Stimulated activated CD4-positive, alpha-beta T cell treated with anti-CD3 and anti-CD28 coated beads, Interleukin-1b, Interleukin-23, amount 100 ng/mL, for 1 hour (primary cell): Measurements from ENCODE around the gene STOX1.
"Not testable (repeated sequence)": the region's sequence is repeated elsewhere in the genome, so short reads cannot be mapped to it uniquely, and the experiment has no call there.

Source experiments
- DNase-seq, 2 donors: peaks; one replicate each; pipeline ENCODE4 v3.0.0-alpha.2; 2020; ENCODE audit warnings: low read depth in 2 of 2

STOX1 gene

DNA sequence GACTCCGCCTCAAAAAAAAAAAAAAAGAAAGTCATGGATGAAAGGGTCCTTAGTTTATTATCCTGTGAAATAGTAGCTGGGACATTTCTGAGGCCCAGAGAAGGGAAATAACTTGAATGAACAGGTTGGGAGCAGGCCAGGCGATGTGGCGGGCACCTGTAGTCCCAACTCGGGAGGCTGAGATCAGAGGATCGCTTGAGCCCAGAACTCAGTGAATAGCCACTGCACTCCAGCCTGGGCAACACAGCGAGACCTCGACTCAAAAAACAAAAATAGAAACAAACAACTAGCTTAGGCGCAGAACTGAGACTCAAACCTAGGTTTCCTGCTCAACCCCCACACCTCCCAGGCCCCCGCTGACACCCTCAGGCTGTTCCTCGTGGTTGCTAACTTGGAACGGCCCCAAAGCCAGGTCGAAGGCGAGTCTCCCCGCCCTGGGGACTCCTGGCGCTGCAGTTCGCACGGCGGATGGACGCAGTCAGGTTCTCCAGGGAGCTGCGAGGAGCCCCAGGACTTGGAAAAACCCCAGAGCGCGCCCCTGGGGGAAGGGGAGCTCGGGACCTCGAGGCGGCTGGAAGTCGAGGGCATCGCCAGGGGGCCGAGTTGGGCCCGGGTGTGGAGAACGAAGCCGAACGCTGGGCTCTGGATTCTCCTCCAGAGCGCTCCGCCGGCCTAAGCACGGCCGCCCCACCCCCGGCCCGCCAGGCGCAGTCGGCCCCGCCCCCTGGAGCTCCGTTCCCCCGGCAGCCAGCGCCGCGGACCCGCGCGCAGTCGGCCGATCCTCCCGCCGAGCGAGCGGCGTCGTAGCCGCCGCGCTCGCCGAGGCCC, at the start of gene STOX1:
Gene STOX1, plus strand, starts transcription at position 768 of the 828 bp plus-strand sequence. CDS start 93 bp downstream, outside the sequence.
- DNase-seq, result peak in 1 of 2 donors; percentile 54

DNA sequence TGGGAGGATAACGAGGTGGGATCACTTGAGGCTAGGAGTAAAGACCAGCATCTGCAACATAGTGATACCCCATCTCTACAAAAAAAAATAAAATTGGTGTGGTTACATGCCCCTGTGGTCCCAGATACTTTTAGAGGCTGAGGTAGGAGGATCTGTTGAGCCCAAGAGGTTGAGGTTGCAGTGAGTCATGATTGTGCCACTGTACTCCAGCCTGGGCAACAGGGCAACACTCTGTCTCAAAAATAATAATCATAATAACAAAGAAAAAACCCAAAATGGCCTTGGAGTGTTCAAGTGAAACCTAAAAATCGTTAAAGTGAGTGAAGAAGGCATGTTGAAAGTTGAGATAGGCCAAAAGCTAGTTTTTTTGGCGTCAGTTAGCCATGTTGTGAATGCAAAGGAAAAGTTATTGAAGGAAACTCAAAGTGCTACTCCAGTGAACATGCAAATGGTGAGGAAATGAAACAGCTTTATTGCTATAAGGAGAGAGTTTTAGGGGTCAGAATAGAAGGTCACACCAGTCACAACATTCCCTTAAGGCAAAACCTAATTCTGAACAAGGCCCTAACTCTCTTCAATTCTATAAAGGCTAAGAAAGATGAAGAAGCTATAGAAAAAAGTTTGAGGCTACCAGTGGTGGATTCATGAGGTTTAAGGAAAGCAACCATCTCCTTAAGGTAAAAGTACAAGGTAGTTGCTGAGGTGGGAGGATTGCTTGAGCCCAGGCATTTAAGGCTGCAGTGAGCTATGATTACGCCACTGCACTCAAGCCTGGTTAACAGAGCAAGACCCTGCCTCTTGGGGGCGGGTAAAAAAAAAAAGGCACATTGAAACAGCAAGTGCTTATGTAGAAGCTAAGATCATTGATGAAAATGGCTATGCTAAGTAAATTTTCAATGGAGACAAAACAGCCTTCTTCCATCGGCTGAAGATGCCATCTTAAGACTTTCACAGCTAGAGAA, 45.4 kb upstream of the STOX1 start:
- DNase-seq, result no peak

- no peak for DNase-seq
These were observed 42.9 kb upstream of the STOX1 start for GRCh38 chr10:68784476-68784875.

GRCh38 chr10:68787813-68788212, 39.5 kb upstream of the STOX1 start:
- DNase-seq, result no peak

DNA sequence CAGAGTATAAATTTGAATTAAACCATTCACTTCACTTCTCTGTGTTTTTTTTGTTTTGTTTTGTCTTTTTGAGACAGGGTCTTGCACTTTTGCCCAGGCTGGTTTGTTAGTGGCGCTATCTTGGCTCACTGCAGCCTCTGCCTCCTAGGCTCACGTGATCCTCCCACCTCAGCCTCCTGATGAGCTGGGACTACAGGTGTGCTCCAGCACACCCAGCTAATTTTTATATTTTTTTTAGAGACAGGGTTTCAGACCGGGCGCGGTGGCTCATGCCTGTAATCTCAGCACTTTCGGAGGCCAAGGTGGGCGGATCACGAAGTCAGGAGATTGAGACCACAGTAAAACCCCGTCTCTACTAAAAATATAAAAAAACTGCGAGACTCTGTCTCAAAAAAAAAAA, 36.9 kb upstream of the STOX1 start:
- no peak for DNase-seq

DNA sequence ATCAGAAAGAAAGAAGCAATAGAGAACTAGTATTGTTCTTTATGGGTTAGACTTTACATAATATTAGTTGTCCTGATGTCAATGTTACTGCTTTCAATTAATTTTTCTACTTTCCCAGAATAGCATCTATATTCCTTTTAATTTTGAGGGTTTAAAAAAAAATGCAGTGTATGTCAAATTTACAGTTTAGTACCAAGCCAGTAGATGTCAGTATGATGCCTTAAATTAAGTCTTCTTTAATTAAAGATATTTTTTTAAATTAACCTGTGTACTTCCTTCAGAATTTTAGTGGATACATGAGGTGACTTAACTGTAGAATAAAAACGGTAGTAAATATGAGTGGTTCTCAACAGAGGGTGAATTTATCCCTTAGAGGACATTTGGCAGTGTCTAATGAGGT, 35.2 kb upstream of the STOX1 start:
- DNase-seq, result no peak

GRCh38 chr10:68795886-68796532, 31.3 kb upstream of the STOX1 start:
- DNase-seq, result no peak

DNA sequence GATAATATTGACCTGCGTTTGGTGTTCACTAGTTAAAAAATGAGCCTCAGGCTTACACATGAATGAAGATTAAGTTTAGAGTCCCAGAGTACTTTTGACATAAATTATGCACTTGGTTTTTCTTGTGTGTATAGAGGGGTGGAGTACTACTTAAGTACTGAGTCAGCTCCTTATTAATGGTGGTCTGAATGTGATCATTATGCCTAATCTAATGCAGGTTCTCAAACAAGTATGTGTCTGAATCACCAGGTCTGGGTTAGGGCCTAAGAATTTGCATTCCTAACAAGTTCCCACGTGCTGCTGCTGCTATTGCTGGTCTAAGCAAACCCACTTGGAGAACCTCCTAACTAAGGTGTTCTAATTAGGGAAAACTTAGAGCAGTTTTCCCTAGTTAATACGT, 30.7 kb upstream of the STOX1 start:
- no peak for DNase-seq

DNA sequence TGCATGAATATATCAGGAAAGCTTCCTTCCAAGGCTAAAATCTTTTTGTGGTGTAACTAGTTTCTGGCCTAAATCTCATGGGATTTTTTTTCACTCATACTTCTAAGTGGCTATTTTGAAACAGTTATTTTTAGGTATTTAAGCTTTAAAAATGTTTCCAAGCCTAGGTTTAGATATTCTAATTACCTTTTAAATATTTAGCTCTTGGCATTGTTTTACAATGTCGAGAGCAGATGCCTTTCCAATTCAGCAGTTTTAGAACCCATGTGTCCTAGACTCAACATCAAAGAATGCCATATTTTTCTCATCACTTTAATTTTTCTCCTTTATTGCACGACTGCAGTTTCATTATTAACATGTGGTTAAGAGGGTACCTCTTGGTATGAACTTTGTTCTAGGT, 27.1 kb upstream of the STOX1 start:
- no peak for DNase-seq

- no peak for DNase-seq
These were observed 22.6 kb upstream of the STOX1 start for GRCh38 chr10:68804692-68805091.

GRCh38 chr10:68810830-68811229, 16.5 kb upstream of the STOX1 start:
- not testable (repeated sequence) for DNase-seq

DNA sequence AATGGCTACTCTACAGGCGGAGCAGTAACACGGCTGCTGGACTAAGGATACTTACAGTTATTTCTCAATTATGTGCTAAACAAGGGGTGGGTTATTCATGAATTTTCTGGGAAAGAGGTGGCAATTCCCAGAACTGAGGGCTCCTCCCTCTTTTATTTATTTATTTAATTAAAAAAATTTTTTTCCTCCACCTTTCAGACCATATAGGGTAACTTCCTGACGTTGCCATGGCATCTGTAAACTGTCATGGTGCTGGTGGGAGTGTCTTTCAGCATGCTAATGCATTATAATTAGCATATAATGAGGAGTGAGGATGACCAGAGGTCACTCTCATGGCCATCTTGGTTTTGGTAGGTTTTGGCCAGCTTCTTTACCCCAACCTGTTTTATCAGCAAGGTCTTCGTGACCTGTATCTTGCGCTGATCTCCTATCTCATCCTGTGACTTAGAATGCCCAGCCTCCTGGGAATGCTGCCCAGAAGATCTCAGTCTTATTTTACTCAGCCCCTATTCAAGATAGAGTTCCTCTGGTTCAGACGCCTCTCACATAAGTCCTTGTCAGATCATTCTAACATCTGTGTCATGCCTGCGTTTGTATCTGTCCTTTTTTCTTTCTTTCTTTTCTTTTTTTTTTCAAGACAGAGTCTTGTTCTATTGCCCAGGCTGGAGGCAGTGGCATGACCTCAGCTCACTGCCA, 15.9 kb upstream of the STOX1 start:
- DNase-seq, result no peak

GRCh38 chr10:68812420-68812819, 14.9 kb upstream of the STOX1 start:
- no peak for DNase-seq

DNA sequence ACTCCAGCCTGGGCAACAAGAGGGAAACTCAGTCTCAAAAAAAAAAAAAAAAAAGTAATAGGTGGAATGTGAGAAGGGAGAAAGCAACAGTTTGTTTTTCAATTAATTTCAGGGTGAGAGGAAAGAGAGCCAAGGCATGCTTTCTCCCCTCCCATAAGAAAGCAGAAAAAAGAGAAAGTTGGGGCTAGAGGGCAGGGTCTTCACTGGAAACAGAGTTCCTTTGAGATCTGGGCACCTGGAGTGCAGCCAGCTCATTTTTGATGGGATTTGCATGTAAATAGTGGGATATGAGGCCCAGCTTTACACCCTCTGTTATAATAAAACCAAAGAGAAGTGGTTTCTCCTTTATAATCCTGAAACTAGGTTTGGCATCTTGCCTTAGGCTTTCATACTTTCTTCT, 13.8 kb upstream of the STOX1 start:
- DNase-seq, result no peak

GRCh38 chr10:68816796-68817412, 10.4 kb upstream of the STOX1 start:
- no peak for DNase-seq

GRCh38 chr10:68820359-68820758, 7.0 kb upstream of the STOX1 start:
- DNase-seq, result not testable (repeated sequence)

- not testable (repeated sequence) for DNase-seq
These were observed 4.7 kb upstream of the STOX1 start for GRCh38 chr10:68822626-68823025.

DNA sequence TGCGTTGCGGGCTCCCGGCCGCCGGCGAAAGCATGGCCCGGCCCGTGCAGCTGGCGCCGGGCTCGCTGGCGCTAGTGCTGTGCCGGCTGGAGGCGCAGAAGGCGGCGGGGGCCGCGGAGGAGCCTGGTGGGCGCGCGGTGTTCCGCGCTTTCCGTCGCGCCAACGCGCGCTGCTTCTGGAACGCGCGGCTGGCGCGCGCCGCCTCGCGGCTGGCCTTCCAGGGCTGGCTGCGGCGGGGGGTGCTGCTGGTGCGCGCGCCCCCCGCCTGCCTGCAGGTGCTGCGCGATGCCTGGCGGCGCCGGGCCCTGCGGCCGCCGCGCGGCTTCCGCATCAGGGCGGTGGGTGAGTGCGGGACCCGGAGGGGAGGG, 245 bp downstream of the STOX1 start:
- not testable (repeated sequence) for DNase-seq

GRCh38 chr10:68828083-68828601, 811 bp downstream of the STOX1 start:
- not testable (repeated sequence) for DNase-seq

- no peak for DNase-seq
These were observed 1.5 kb downstream of the STOX1 start for GRCh38 chr10:68828833-68829232.

DNA sequence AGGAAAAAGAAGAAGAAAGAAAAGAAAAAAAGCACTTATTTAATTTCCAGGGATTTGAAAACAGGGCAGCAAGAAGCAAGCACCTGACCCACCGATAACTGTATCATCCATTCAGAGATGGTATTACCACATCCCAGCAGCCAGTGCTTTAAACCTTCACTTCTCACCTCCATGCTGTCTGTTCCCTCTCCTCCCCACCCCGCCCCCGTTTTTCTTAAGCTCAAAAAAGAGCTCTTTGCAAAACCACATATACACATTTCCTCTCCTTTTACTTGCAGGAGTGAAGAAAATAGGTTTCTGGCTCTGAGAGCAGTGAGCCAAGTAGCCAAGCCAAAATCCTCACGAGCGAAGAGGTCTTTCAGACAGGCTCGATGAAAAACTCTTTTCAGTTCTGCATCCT, 2.2 kb downstream of the STOX1 start:
- DNase-seq, result no peak
